Stimulated activated CD4-positive, alpha-beta T cell treated with anti-CD3 and anti-CD28 coated beads, Interleukin-1b, Interleukin-23, amount 100 ng/mL, for 1 hour (primary cell): ENCODE data around the gene PPP6R3.
A peak's percentile ranks its signal among the peaks of the same experiment; 100 is the strongest.
"Not testable (repeated sequence)": the region's sequence is repeated elsewhere in the genome, so short reads cannot be mapped to it uniquely, and the experiment has no call there.

Experiments used
- DNase-seq, 2 donors: peaks; one replicate each; pipeline ENCODE4 v3.0.0-alpha.2; 2020; ENCODE audit warnings: low read depth in 2 of 2

The PPP6R3 gene

GRCh38 chr11:68457216-68457897 is 3.2 kb upstream of the PPP6R3 start:
- DNase-seq = no peak

GRCh38 chr11:68457898-68458249 is 2.7 kb upstream of the PPP6R3 start:
- no peak for DNase-seq

GRCh38 chr11:68458340-68458739 is 2.2 kb upstream of the PPP6R3 start:
- DNase-seq = not testable (repeated sequence)

- peak; percentile 82 to 92 for DNase-seq
Observed at GRCh38 chr11:68459886-68460740, 439 bp upstream of the PPP6R3 start.

- DNase-seq = no peak
Observed at GRCh38 chr11:68461575-68461917, 994 bp downstream of the PPP6R3 start.

- no peak for DNase-seq
Observed at GRCh38 chr11:68463714-68464113, 3.2 kb downstream of the PPP6R3 start.

GRCh38 chr11:68467201-68467834 is 6.8 kb downstream of the PPP6R3 start:
- no peak for DNase-seq

GRCh38 chr11:68468217-68468828 is 7.8 kb downstream of the PPP6R3 start:
- DNase-seq = no peak

GRCh38 chr11:68469122-68469521 is 8.6 kb downstream of the PPP6R3 start:
- no peak for DNase-seq

GRCh38 chr11:68469642-68470041 is 9.1 kb downstream of the PPP6R3 start:
- no peak for DNase-seq

GRCh38 chr11:68470304-68470811 is 9.8 kb downstream of the PPP6R3 start:
- DNase-seq = no peak

GRCh38 chr11:68471360-68472340 is 11.1 kb downstream of the PPP6R3 start:
- DNase-seq = no peak

- DNase-seq = no peak
Observed at GRCh38 chr11:68472778-68473177, 12.2 kb downstream of the PPP6R3 start.

GRCh38 chr11:68473693-68474092 is 13.1 kb downstream of the PPP6R3 start:
- no peak for DNase-seq

GRCh38 chr11:68475626-68476025 is 15.1 kb downstream of the PPP6R3 start:
- DNase-seq = not testable (repeated sequence)

GRCh38 chr11:68479390-68479789 is 18.8 kb downstream of the PPP6R3 start:
- DNase-seq = no peak

- DNase-seq = no peak
Observed at GRCh38 chr11:68480193-68480592, 19.6 kb downstream of the PPP6R3 start.

- no peak for DNase-seq
Observed at GRCh38 chr11:68480852-68481510, 20.4 kb downstream of the PPP6R3 start.

- DNase-seq = no peak
Observed at GRCh38 chr11:68481579-68482240, 21.2 kb downstream of the PPP6R3 start.

- DNase-seq = no peak
Observed at GRCh38 chr11:68488623-68489022, 28.1 kb downstream of the PPP6R3 start.
